Measurements from ENCODE around the gene FAM20B.
"Not testable (repeated sequence)": the region's sequence is repeated elsewhere in the genome, so short reads cannot be mapped to it uniquely, and the experiment has no call there.

FAM20B gene

DNA sequence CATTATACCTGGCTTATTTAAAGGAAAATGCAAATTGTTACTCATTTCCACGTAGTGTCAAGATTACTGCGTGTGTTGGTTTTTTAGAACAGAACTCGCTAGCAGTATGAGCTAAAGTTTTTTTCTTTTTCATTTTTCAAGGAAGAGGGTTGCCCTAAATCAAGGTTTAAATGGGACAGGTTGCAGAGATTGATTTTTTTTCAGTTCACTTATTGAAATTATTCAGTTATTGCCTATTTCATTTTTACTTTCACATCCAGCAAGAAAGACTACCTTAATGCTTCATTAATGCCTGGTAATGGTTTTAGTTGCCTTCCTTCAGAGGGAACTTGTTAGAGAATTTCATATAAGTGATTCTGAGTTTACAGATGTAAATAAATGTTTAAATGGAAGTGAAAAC, 5.6 kb downstream of the FAM20B start:
- H3K4me3 ChIP-seq (ENCODE audit: control insufficient read depth, low read depth, low read length): no peak overlapping the region
- TF ChIP-seq, protein P1, sequence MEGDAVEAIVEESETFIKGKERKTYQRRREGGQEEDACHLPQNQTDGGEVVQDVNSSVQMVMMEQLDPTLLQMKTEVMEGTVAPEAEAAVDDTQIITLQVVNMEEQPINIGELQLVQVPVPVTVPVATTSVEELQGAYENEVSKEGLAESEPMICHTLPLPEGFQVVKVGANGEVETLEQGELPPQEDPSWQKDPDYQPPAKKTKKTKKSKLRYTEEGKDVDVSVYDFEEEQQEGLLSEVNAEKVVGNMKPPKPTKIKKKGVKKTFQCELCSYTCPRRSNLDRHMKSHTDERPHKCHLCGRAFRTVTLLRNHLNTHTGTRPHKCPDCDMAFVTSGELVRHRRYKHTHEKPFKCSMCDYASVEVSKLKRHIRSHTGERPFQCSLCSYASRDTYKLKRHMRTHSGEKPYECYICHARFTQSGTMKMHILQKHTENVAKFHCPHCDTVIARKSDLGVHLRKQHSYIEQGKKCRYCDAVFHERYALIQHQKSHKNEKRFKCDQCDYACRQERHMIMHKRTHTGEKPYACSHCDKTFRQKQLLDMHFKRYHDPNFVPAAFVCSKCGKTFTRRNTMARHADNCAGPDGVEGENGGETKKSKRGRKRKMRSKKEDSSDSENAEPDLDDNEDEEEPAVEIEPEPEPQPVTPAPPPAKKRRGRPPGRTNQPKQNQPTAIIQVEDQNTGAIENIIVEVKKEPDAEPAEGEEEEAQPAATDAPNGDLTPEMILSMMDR (IDR thresholded peaks at IDR 0.05; ENCODE audit: control insufficient read depth, insufficient read depth, low read depth, low read length, missing control alignments): no peak
- DNase-seq (ENCODE audit: low read depth): no peak

DNA sequence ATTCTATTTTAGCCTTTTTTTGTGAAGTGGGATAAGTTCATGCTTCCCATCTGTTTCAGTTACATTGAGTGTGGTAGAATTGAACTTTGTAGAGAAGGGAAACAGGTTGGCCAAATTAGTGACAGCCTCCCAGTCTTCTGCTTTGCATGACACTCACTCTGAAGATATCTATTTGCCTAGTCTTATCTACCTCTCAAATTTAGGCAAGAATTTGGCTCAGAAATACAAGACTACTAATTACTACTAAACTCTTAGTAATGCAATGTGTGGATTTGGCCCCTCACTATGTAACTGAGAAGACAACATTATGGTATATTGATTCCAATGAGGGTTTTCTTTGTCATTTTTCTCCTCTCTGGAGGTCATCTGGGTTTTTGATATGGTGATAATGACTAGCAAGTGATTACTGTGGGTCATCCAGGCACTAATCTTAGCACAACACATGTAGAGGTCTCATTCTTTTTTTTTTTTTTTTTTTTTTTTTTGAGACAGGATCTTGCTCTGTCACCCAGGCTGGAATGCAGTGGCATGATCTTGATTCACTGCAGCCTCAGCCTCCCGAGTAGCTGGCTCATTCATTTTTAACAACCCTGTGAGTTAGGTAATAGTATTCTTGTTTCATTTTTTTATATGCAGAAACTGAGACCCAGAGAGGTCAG, 6.3 kb downstream of the FAM20B start:
- no peak overlapping the region for H3K4me3 ChIP-seq (ENCODE audit: control insufficient read depth, low read depth, low read length)
- TF ChIP-seq, protein P1 (IDR thresholded peaks at IDR 0.05; ENCODE audit: control insufficient read depth, insufficient read depth, low read depth, low read length, missing control alignments): no peak
- DNase-seq (ENCODE audit: low read depth): no peak

DNA sequence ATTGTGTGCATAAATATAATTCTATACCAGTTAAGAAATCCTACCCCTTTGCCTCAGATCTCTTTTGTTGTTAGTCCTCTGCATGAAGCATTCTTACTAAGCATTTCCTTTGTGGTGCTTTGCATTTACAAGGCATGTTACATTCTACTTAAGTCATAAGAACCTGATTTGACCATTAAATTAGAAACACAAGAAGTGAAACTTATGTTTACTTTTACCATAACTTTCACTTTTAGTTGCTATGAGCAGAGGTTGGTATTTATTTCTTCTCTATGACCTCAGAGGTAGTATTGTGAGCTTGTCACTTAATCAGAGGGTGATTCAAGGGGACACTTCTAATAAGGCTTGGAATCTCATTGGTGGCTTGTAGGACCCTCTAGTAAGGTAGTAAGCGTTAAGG, 9.0 kb downstream of the FAM20B start:
- TF ChIP-seq, protein P1 (IDR thresholded peaks at IDR 0.05; ENCODE audit: control insufficient read depth, insufficient read depth, low read depth, low read length, missing control alignments): no peak
- peak; percentile 66 for DNase-seq (ENCODE audit: low read depth)

DNA sequence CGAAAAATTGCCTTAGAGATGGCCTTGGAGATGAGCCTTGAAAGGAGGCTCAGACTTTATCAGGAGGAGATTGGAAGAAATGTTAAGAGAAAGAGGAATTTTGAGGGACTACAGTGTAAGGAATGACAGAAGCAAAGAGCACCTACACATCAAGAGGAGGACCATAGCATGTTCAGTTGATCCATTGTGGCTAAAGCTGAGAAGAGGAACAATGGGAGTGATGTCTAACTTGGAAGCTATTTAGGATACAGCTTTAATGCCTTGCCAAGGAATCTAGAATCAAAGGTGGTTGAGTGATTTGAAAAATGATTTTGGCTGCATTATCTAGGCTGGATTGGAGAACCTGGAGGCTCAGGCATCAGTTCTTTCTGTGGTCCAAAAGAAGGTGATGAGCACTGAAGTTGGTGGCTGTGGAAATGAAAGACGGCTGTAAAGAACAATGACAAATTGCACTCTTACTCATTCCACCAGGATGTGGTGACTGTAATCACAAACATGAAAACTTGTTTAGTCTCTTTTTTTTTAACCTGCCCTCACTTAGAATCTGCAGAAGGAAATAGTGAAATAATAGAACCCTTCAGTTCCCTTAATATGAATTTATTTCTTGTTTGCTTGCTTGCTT, 11.3 kb downstream of the FAM20B start:
- no peak for DNase-seq (ENCODE audit: low read depth)
- TF ChIP-seq, protein P1 (IDR thresholded peaks at IDR 0.05; ENCODE audit: control insufficient read depth, insufficient read depth, low read depth, low read length, missing control alignments): no peak
- no peak overlapping the region for H3K4me3 ChIP-seq (ENCODE audit: control insufficient read depth, low read depth, low read length)

More for the DNA sequence above, 9.0 kb downstream of the FAM20B start:
- H3K4me3 ChIP-seq (ENCODE audit: control insufficient read depth, low read depth, low read length): no peak overlapping the region

DNA sequence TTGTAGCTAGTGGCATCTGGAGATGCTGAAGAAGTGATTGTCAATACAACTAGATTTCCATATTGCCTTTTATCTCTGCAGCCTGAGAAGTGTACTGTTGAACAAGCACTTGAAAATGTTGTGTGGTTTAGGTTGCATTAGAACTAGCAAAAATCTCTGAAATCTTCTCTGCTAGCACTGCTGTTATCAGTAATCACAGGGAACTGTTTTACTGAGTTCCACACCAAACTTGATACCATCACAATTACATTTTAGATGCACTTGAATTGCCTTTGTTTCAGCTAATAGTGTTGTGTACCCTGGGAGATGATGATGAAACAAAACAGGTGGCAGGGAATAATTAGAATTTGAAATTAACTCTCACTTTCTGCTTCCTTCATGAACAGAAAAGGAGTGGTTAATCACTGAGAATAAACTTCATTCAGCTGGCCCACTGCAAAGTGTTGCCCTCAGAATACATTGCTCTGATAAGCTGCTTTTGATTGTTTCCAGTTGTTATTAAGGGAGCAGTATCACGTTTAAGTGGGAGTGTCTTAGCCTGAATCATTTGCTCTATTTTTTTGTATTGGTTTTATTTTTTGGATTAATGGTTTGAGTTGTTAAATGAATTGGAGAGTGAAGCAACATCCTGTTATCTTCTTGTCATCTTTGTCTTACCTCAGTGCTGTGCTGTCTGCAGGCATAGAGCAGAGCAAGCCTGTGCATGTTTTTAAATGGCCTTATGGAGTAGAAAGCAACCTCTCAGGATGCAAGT, 13.0 kb downstream of the FAM20B start:
- no peak for DNase-seq (ENCODE audit: low read depth)
- H3K4me3 ChIP-seq (ENCODE audit: control insufficient read depth, low read depth, low read length): no peak overlapping the region
- TF ChIP-seq, protein P1 (IDR thresholded peaks at IDR 0.05; ENCODE audit: control insufficient read depth, insufficient read depth, low read depth, low read length, missing control alignments): no peak

DNA sequence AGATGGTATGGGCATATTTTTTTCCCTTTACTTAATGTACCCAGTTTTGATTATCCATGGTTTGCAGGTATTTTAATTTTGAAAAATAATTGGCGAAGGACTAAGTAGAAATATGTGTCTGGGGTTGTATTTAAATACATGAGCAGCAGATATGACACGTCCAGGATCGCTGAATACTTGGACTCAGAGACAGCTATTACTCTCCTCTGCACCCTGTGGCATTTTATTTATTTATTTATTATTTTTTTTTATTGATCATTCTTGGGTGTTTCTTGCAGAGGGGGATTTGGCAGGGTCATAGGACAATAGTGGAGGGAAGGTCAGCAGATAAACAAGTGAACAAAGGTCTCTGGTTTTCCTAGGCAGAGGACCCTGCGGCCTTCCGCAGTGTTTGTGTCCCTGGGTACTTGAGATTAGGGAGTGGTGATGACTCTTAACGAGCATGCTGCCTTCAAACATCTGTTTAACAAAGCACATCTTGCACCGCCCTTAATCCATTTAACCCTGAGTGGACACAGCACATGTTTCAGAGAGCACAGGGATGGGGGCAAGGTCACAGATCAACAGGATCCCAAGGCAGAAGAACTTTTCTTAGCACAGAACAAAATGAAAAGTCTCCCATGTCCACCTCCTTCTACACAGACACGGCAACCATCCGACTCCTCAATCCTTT, 13.9 kb downstream of the FAM20B start:
- H3K4me3 ChIP-seq (ENCODE audit: control insufficient read depth, low read depth, low read length); DNase-seq (ENCODE audit: low read depth): not testable (repeated sequence)

DNA sequence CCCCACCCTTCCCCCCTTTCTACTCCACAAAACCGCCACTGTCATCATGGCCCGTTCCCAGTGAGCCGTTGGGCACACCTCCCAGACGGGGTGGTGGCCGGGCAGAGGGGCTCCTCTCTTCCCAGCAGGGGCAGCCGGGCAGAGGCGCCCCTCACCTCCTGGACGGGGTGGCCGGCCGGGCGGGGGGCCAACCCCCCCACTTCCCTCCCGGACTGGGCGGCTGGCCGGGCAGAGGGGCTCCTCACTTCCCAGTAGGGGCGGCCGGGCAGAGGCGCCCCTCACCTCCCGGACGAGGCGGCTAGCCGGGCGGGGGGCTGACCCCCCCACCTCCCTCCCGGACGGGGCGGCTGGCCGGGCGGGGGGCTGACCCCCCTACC, 14.5 kb downstream of the FAM20B start:
- not testable (repeated sequence) for DNase-seq (ENCODE audit: low read depth); H3K4me3 ChIP-seq (ENCODE audit: control insufficient read depth, low read depth, low read length)

Measured in AG09309 (cell line).